Esophagus squamous epithelium (tissue), 4 donors: ENCODE measurements around the gene RASGEF1C.

Experiments
- CTCF ChIP-seq, 6 experiments: fragments of 450-650 bp in 4 of 6; fragments of 200-600 bp in 2 of 6; sonication (generic) in 2 of 6; IDR thresholded peaks; one replicate each; pipeline ENCODE4 v1.5.1; 2016 to 2019; ENCODE audit warnings: antibody characterized with exemption in 6 of 6, mild to moderate bottlenecking in 4 of 6, moderate library complexity in 4 of 6
- POLR2A ChIP-seq, 4 donors: fragments of 450-650 bp; IDR thresholded peaks; one replicate each; pipeline ENCODE4 v1.6.1; 2017; ENCODE audit warnings: antibody characterized with exemption in 4 of 4, mild to moderate bottlenecking in 4 of 4, moderate library complexity in 3 of 4

GRCh38 chr5:180099733-180100611 lies 109.0 kb downstream of the RASGEF1C start:
- TF ChIP-seq POLR2A (IDR thresholded peaks at IDR 0.05) (no peak), CTCF (IDR thresholded peaks at IDR 0.05) (no peak)
